ENCODE measurements around the gene CPT1A.
"Not testable (repeated sequence)": the region's sequence is repeated elsewhere in the genome, so short reads cannot be mapped to it uniquely, and the experiment has no call there.

Gene CPT1A

GRCh38 chr11:68841718-68842426, at the start of gene CPT1A:
TSS of gene CPT1A (minus strand) at chr11:68841916. CDS start at chr11:68815474, 26,442 bp downstream.
- DNase-seq = peak; percentile 84

DNA sequence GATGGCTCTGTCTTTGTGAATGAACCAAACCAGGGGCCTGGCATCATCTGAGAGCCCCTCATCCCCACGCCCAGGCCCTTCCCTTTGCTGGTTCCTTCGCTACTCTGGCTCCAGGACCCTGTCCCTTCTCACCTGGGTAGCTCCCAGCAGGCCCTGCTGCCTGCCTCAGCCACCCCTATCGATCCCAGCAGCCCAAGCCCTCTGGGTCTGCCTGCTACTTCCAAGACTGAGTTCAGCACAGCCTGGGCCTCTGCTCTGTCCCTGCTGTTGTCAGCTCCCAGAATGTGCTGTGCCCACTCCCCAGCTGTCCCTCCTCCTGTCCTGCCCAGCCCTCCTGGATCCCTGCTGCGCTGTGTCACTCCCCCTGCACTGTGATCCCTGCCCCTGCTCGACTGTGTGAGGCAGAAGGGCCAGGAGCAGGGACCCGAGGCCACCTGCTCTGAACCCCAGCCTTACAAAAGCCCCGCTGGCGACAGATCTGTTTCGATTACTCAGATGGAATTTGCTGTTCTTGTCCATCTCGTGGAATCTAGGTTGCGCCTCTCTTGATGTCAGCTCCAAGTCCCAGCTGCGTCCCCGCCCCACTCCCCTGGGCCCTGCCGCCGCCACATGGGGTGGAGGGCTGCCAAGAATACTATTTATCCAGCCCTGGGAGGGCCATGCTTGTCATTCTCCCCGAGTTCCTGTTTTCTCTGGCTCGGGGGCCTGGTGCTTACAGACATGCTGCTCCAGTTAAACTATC, 48.9 kb upstream of the CPT1A start:
- DNase-seq = peak; percentile 88

GRCh38 chr11:68889948-68890446, 48.3 kb upstream of the CPT1A start:
- peak; percentile 86 for DNase-seq

DNA sequence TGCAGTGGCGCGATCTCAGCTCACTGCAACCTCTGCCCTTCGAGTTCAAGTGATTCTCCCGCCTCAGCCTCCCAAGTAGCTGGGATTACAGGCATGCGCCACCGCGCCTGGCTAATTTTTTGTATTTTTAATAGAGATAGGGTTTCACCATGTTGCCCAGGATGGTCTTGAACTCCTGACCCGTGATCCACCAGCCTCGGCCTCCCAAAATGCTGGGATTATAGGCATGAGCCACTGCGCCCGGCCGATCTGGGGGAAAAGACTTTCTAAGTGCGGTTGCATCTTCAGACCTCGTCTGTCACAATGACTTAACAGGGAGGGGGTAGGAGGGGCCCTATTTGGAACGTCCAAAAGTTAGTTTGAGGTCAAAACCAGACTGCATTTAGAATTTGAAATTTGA, 43.1 kb upstream of the CPT1A start:
- DNase-seq = not testable (repeated sequence)

- no peak for DNase-seq
Measured at GRCh38 chr11:68882391-68882790, 40.7 kb upstream of the CPT1A start.

DNA sequence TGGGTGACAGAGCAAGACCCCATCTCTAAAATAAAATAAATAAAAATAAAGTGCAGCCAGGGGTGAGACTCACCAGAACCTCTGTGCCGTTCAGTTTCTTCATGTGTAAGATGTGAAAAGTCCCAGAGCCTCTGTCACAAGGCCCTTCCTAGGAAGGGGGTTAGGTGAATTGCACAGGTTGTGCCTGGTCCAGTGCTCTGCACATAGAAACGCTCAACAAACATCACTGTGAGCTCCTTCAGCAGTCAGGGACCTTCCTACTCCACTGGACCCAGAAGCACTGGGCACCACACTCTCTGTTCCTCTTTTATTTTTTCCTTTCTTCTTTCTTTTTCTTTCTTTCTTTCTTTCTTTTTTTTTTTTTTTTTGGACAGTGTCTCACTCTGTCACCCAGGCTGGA, 39.6 kb upstream of the CPT1A start:
- DNase-seq = no peak

GRCh38 chr11:68880851-68881250, 39.1 kb upstream of the CPT1A start:
- DNase-seq = no peak

GRCh38 chr11:68878022-68878421, 36.3 kb upstream of the CPT1A start:
- DNase-seq = no peak

DNA sequence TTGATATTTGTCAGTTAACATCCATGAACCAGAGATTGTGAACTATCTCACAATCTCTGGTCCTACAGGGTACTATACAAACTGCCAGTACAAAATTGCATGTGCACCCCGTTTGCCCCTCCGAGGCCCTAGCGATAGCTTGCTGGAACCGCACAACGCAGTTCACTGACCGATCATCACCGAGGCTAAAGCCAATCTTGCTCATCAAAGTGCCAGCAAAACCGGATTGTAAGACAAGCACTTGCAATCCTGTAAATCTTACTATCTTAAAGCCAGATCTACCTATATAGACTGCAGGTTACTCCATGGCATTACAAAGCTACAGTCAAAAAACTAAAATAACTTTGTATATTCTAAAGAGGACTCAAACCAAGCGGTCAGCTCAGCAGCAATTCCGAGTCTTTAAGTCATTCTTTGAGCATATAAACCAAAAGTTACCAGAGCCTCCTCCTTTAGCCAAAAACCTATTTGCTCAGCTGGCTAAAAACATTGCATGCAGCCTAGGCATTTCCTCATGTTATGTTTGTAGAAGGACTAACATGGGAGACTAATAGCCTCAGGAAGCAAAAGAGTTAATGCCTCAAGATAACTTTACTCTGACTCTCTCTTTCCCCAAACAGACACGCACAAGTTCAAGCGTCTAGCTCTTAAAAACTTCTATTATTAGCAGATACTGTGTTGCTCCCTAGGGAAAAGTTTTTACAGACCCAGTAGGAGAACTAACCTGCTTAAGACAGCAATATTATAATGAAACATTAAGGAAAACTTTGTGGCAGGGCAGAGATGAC, 30.7 kb upstream of the CPT1A start:
- DNase-seq = no peak

- DNase-seq = no peak
Measured at GRCh38 chr11:68870470-68870869, 28.8 kb upstream of the CPT1A start.

DNA sequence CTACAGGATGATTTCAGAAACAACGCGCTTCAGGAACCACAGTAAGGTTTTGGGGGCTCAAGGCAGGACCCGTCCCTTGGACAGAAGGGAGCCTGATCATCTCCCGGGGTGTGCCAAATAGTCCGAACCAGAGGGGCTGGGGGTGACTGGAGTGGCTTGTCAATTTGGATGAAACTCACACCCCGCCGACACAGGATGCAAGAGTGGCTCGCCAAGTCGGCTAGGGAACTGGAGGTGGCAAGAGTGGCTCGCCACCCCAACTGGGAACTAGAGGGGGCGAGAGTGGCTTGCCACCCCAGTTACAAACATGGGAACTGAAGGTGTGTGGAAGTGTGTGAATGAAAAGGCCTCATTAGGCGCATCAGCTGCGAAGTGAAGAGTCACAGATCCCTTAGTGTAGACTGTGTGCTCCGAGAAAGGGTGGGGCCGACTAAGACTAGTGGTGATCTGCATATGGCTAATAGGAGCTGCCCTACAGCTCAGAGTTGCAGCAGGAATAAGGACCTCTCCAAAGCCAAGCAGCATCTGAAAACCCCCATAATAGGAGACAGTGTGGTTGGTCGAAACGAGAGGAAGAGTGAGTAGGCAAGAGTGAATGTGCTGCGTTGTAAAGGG, 26.6 kb upstream of the CPT1A start:
- DNase-seq = no peak

- no peak for DNase-seq
Measured at GRCh38 chr11:68867066-68867465, 25.4 kb upstream of the CPT1A start.

- DNase-seq = no peak
Measured at GRCh38 chr11:68865241-68865640, 23.5 kb upstream of the CPT1A start.

DNA sequence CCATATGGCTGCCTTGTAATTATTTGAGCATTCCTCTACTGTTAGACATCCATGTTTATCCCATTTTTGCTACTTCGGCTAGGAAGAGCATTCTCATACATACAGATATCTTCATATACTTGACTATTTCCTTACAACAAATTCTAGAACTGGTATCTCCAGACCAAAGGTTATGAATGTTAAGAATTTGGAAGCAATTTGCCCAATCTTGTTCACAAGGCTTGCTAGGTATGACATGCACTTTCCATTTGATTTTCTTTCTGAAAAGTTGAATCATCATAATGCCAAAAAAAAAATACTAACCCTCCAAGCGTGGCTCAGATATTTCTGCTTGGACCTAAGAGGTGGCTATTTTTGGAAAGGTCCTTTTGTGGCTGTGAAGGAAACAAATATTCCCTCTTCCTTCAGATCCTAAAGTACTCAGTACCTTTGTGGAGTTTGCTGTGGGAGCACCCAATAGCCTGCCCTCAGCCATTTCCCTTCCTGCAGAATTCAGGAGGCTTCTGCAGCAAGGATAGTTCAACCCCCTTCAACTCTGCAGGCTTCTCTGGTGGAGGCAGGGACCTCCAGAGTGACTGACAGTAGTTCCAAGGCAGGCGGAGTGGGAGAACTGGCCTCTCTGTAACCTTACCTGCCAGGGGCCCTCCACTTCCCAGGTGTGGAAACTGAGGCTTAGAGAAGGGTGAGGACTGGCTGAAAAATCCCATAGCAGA, 22.0 kb upstream of the CPT1A start:
- DNase-seq = no peak

- no peak for DNase-seq
Measured at GRCh38 chr11:68862421-68862820, 20.7 kb upstream of the CPT1A start.

DNA sequence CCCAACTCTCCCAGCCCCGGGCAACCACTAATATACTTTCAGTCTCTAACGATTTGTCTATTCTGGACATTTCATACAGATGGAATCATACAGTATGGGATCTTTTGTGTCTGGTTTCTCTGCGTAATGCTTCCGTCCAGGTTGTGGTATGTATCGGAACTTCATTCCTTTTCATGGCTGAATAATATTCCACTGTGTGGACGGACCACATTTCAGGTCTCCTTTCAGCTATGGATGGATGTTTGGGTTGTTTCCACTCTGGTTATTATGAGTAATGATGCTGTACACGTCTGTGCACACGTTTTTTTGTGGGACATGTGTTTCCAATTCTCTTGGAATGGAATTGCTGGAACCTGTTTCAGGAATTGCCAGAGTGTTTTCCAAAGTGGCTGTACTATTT, 17.4 kb upstream of the CPT1A start:
- no peak for DNase-seq

DNA sequence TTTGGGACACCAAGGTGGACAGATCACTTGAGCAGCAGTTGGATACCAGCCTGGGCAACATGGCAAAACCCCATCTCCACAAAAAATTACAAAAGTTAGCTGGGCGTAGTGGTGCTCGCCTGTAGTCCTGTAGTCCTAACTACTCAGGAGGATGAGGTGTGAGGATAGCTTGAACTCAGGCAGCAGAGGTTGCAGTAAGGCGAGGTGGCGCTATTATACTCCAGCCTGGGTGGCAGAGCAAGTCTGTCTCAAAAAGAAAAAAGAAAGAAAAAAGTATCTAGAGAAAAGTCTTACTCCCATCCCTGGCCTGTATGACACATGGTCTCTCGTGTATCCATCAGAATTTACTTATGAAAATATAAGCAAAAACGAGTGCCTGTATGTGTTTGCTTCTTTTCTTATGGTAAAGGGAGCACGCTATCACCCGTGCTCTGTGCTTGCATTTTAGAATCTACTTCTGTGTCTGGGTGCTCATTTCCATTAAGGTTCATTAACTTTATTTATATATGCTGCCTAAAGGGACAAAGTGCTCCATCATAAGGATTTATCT, 15.4 kb upstream of the CPT1A start:
- DNase-seq = no peak

GRCh38 chr11:68856425-68857030, 14.8 kb upstream of the CPT1A start:
- DNase-seq = not testable (repeated sequence)

GRCh38 chr11:68855205-68855981, 13.7 kb upstream of the CPT1A start:
- peak; percentile 70 for DNase-seq

DNA sequence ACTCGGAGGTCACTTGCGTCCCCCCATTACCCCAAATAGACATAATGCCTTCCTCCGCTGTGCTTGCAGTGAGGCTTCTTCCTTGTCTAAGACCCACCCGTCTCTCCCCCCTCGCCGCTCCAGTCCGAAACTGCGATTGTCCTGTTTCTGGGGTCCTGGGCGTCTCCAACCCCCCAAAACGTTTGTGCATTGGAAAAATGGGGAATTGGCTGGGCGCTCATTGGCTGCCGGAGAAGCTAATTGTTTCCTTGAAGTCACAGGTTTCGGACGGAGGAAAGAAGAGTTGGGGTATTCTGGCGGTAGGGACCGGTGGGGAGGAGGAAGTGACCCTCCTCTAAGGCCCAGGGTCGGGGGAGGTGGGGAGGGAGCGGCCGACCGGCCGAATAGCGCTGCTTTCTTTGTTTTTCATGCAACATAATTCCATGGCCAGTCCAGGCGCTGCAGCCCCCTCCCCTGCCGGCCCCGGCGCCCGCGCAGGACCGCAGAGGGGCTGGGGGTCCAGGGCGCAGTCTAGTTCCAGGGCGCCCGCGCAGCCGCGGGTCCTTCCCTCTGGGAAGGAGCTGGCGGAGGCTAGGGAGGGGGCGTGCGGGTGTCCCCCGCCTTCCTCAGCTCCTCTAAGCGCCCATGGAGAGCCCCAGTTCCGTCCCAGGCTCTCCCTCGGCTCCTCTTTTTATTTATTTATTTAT, 12.7 kb upstream of the CPT1A start:
- no peak for DNase-seq
